H1 (cell line): ENCODE measurements around the gene KLF18. TPM values are rescaled to one million over a fixed set of nuclear protein-coding genes. Genes with fewer than 3 reads are reported as not detected.

Source experiments
- BRCA1 ChIP-seq: IDR thresholded peaks from 2 replicates; pipeline ENCODE4 v1.6.1; 2012; ENCODE audit warnings: low read depth, low read length, improper control_type of control experiment
- CHD1 ChIP-seq: IDR thresholded peaks from 2 replicates; pipeline ENCODE4 v1.6.1; 2012; ENCODE audit warnings: low read depth, low read length, improper control_type of control experiment
- CREB1 ChIP-seq: IDR thresholded peaks from 2 replicates; pipeline ENCODE4 v1.6.1; 2012; ENCODE audit warnings: inconsistent platforms
- EZH2 ChIP-seq: fragments of 200-600 bp; sonication (generic); IDR thresholded peaks from 2 replicates; pipeline ENCODE4 v1.7.1; 2012; ENCODE audit warnings: low read depth, mild to moderate bottlenecking, moderate library complexity, low read length, inconsistent platforms; ENCODE audit not compliant: severe bottlenecking
- JUN ChIP-seq: IDR thresholded peaks from 2 replicates; pipeline ENCODE4 v1.6.1; 2011; ENCODE audit warnings: low read depth, mild to moderate bottlenecking, improper control_type of control experiment, low read length
- JUND ChIP-seq: IDR thresholded peaks from 2 replicates; pipeline ENCODE4 v1.6.1; 2011; ENCODE audit warnings: mild to moderate bottlenecking, improper control_type of control experiment, low read length
- NRF1 ChIP-seq: IDR thresholded peaks from 2 replicates; pipeline ENCODE4 v1.6.1; 2011; ENCODE audit warnings: mild to moderate bottlenecking, low read depth, low read length, improper control_type of control experiment
- SAP30 ChIP-seq: fragments of 300-600 bp; sonication (generic); IDR thresholded peaks from 2 replicates; pipeline ENCODE4 v1.7.1; 2012; ENCODE audit warnings: low read length, moderate library complexity, mild to moderate bottlenecking, inconsistent platforms; ENCODE audit not compliant: insufficient read depth, insufficient replicate concordance
- SP1 ChIP-seq: IDR thresholded peaks from 2 replicates; pipeline ENCODE4 v1.6.1; 2011; ENCODE audit warnings: low read depth, low read length
- TEAD4 ChIP-seq: IDR thresholded peaks from 2 replicates; pipeline ENCODE4 v1.6.1; 2012; ENCODE audit warnings: low read depth, low read length, inconsistent platforms, mixed read lengths
- polyA plus RNA-seq, 7 experiments: library from polyadenylated mRNA; depleted of rRNA in 3 of 7; stranded (reverse) in 5 of 7; unstranded in 2 of 7; fragments of >200 nt in 5 of 7; fragments of 200-250 nt in 2 of 7; gene quantifications; 1 replicate in 5 of 7; 2 replicates in 1 of 7; 4 replicates in 1 of 7; pipeline versions ENCODE4 v1.2.1 to v1.2.3, GENCODE V29; 2011 to 2013; ENCODE audit warnings: missing spikeins in 2 of 7, mixed read lengths in 2 of 7
- total RNA-seq: library from RNA; stranded (reverse); fragmentation: NEBNext Ultra II Directional; extraction: Animal tissue kit (Norgen Biotek cat#: 25700); gene quantifications from 2 replicates; pipeline ENCODE4 v1.2.1, GENCODE V29; 2021
- TF ChIP-seq, protein P1 (sequence below): fragments of 300-600 bp; sonication (generic); IDR thresholded peaks from 2 replicates; pipeline ENCODE4 v1.7.1; 2012; ENCODE audit warnings: low read length, moderate library complexity, mild to moderate bottlenecking, inconsistent platforms; ENCODE audit not compliant: insufficient replicate concordance

Gene KLF18
- total and polyA plus RNA-seq, 2 of the 8 experiments (the other 6 are each of a cell fraction or from before 2014, with no cell fraction given): 0.09 to 0.15 TPM

- TF ChIP-seq, protein P1, sequence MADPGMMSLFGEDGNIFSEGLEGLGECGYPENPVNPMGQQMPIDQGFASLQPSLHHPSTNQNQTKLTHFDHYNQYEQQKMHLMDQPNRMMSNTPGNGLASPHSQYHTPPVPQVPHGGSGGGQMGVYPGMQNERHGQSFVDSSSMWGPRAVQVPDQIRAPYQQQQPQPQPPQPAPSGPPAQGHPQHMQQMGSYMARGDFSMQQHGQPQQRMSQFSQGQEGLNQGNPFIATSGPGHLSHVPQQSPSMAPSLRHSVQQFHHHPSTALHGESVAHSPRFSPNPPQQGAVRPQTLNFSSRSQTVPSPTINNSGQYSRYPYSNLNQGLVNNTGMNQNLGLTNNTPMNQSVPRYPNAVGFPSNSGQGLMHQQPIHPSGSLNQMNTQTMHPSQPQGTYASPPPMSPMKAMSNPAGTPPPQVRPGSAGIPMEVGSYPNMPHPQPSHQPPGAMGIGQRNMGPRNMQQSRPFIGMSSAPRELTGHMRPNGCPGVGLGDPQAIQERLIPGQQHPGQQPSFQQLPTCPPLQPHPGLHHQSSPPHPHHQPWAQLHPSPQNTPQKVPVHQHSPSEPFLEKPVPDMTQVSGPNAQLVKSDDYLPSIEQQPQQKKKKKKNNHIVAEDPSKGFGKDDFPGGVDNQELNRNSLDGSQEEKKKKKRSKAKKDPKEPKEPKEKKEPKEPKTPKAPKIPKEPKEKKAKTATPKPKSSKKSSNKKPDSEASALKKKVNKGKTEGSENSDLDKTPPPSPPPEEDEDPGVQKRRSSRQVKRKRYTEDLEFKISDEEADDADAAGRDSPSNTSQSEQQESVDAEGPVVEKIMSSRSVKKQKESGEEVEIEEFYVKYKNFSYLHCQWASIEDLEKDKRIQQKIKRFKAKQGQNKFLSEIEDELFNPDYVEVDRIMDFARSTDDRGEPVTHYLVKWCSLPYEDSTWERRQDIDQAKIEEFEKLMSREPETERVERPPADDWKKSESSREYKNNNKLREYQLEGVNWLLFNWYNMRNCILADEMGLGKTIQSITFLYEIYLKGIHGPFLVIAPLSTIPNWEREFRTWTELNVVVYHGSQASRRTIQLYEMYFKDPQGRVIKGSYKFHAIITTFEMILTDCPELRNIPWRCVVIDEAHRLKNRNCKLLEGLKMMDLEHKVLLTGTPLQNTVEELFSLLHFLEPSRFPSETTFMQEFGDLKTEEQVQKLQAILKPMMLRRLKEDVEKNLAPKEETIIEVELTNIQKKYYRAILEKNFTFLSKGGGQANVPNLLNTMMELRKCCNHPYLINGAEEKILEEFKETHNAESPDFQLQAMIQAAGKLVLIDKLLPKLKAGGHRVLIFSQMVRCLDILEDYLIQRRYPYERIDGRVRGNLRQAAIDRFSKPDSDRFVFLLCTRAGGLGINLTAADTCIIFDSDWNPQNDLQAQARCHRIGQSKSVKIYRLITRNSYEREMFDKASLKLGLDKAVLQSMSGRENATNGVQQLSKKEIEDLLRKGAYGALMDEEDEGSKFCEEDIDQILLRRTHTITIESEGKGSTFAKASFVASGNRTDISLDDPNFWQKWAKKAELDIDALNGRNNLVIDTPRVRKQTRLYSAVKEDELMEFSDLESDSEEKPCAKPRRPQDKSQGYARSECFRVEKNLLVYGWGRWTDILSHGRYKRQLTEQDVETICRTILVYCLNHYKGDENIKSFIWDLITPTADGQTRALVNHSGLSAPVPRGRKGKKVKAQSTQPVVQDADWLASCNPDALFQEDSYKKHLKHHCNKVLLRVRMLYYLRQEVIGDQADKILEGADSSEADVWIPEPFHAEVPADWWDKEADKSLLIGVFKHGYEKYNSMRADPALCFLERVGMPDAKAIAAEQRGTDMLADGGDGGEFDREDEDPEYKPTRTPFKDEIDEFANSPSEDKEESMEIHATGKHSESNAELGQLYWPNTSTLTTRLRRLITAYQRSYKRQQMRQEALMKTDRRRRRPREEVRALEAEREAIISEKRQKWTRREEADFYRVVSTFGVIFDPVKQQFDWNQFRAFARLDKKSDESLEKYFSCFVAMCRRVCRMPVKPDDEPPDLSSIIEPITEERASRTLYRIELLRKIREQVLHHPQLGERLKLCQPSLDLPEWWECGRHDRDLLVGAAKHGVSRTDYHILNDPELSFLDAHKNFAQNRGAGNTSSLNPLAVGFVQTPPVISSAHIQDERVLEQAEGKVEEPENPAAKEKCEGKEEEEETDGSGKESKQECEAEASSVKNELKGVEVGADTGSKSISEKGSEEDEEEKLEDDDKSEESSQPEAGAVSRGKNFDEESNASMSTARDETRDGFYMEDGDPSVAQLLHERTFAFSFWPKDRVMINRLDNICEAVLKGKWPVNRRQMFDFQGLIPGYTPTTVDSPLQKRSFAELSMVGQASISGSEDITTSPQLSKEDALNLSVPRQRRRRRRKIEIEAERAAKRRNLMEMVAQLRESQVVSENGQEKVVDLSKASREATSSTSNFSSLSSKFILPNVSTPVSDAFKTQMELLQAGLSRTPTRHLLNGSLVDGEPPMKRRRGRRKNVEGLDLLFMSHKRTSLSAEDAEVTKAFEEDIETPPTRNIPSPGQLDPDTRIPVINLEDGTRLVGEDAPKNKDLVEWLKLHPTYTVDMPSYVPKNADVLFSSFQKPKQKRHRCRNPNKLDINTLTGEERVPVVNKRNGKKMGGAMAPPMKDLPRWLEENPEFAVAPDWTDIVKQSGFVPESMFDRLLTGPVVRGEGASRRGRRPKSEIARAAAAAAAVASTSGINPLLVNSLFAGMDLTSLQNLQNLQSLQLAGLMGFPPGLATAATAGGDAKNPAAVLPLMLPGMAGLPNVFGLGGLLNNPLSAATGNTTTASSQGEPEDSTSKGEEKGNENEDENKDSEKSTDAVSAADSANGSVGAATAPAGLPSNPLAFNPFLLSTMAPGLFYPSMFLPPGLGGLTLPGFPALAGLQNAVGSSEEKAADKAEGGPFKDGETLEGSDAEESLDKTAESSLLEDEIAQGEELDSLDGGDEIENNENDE: no peak
- TF ChIP-seq BRCA1 (no peak), JUN (no peak), EZH2 (no peak), JUND (no peak), CREB1 (no peak), NRF1 (no peak), SP1 (no peak), CHD1 (no peak), SAP30 (no peak), TEAD4 (no peak)
Observed at GRCh38 chr1:44134071-44134920, 7.1 kb downstream of the KLF18 start (continued).
